IMR-90 (cell line): ENCODE measurements around the gene MALAT1. TPM values are rescaled to one million over a fixed set of nuclear protein-coding genes. Genes with fewer than 3 reads are reported as not detected.

ENCODE experiments used
- ATAC-seq: fragments of 200-7000 bp; cut with Tn5 transposase; 2 replicates; pipeline ENCODE4 v1.9.1; 2020; ENCODE audit warnings: low read depth, mild to moderate bottlenecking, moderate library complexity
- Bru-seq: library from RNA; stranded (reverse); fragments of 400-500 nt; gene quantifications from one replicate; lab custom pipeline; 2021; lab: Mats Ljungman, UMichigan
- BruChase-seq, 2 experiments: library from RNA; stranded (reverse); fragments of 400-500 nt; gene quantifications; one replicate each; lab custom pipeline; 2021; lab: Mats Ljungman, UMichigan
- BruUV-seq: library from RNA; stranded (reverse); fragments of 400-500 nt; replicated peaks from 2 replicates; lab custom pipeline; 2021; lab: Mats Ljungman, UMichigan
- CTCF ChIA-PET: fragments of 300-600 bp; formaldehyde crosslinking; extraction: SDS; loops from one replicate; lab custom pipeline; 2021; ENCODE audit warnings: antibody characterized with exemption; lab: Yijun Ruan, JAX
- POLR2A ChIA-PET: fragments of 300-600 bp; sonication (Branson Sonifier 250); formaldehyde crosslinking; loops from one replicate; lab custom pipeline; 2022; ENCODE audit warnings: antibody characterized with exemption; ENCODE audit not compliant: unreplicated experiment; lab: Charles Lee
- DNase-seq: peaks from one replicate; pipeline ENCODE4 v3.0.0; 2013
- H2AFZ ChIP-seq: replicated peaks from 2 replicates; pipeline ENCODE3; 2013; ENCODE audit warnings: low read length, mild to moderate bottlenecking; ENCODE audit not compliant: poor library complexity
- H2AK5ac ChIP-seq: 2 replicates; pipeline ENCODE4 v1.6.1; 2013; ENCODE audit warnings: low read depth, low read length, inconsistent platforms
- H2AK9ac ChIP-seq: replicated peaks from 2 replicates; pipeline ENCODE3; 2013; ENCODE audit warnings: mild to moderate bottlenecking, low read depth, low read length, moderate library complexity; ENCODE audit not compliant: poor library complexity
- H2BK120ac ChIP-seq: 2 replicates; pipeline ENCODE4 v1.6.1; 2013; ENCODE audit warnings: low read depth, low read length, inconsistent platforms
- H2BK15ac ChIP-seq: 3 replicates; pipeline ENCODE4 v1.6.1; 2013; ENCODE audit warnings: low read depth, low read length, inconsistent platforms
- H2BK20ac ChIP-seq: 2 replicates; pipeline ENCODE4 v1.6.1; 2013; ENCODE audit warnings: low read depth, mild to moderate bottlenecking, inconsistent platforms, low read length, moderate library complexity
- H2BK5ac ChIP-seq: 2 replicates; pipeline ENCODE4 v1.6.1; 2013; ENCODE audit warnings: mild to moderate bottlenecking, low read depth, low read length, inconsistent platforms; ENCODE audit not compliant: poor library complexity, severe bottlenecking
- H3K14ac ChIP-seq: replicated peaks from 2 replicates; pipeline ENCODE4 v1.6.1; 2013; ENCODE audit warnings: low read depth, low read length, inconsistent platforms
- H3K18ac ChIP-seq: 2 replicates; pipeline ENCODE4 v1.6.1; 2013; ENCODE audit warnings: low read depth, low read length, control low read depth
- H3K23ac ChIP-seq: 2 replicates; pipeline ENCODE4 v1.6.1; 2013; ENCODE audit warnings: low read depth, low read length, inconsistent platforms
- H3K27ac ChIP-seq: 2 replicates; pipeline ENCODE4 v1.5.1; 2013; ENCODE audit warnings: mild to moderate bottlenecking, control low read depth, low read length; ENCODE audit not compliant: insufficient read depth
- H3K27me3 ChIP-seq: 2 replicates; pipeline ENCODE4 v1.6.1; 2013; ENCODE audit warnings: low read length; ENCODE audit not compliant: control insufficient read depth, insufficient read depth
- H3K36me3 ChIP-seq: 2 replicates; pipeline ENCODE4 v1.6.1; 2013; ENCODE audit warnings: low read length, mixed read lengths; ENCODE audit not compliant: control insufficient read depth, insufficient read depth
- H3K4ac ChIP-seq: 2 replicates; pipeline ENCODE4 v1.6.1; 2013; ENCODE audit warnings: low read depth, low read length, inconsistent platforms
- H3K4me1 ChIP-seq: 2 replicates; pipeline ENCODE4 v1.6.1; 2013; ENCODE audit warnings: low read length, mixed read lengths; ENCODE audit not compliant: control insufficient read depth, insufficient read depth
- H3K4me2 ChIP-seq: 2 replicates; pipeline ENCODE4 v1.6.1; 2013; ENCODE audit warnings: low read depth, mild to moderate bottlenecking, control low read depth, low read length, moderate library complexity
- H3K4me3 ChIP-seq: 2 replicates; pipeline ENCODE4 v1.5.1; 2013; ENCODE audit warnings: low read depth, mild to moderate bottlenecking, control low read depth, low read length, moderate library complexity; ENCODE audit not compliant: insufficient read depth
- H3K56ac ChIP-seq: 2 replicates; pipeline ENCODE4 v1.6.1; 2013; ENCODE audit warnings: low read length, inconsistent platforms; ENCODE audit not compliant: insufficient read depth; ENCODE audit errors: extremely low read depth
- H3K79me1 ChIP-seq, 2 experiments: 2 replicates each; pipeline ENCODE4 v1.6.1; 2013; ENCODE audit warnings: low read length in 2 of 2, inconsistent platforms in 1 of 2, low read depth in 1 of 2
- H3K9ac ChIP-seq: 2 replicates; pipeline ENCODE4 v1.6.1; 2013; ENCODE audit warnings: low read depth, low read length, control low read depth
- H3K9me1 ChIP-seq: 2 replicates; pipeline ENCODE4 v1.6.1; 2013; ENCODE audit warnings: low read length, inconsistent platforms; ENCODE audit not compliant: insufficient read depth
- H3K9me3 ChIP-seq: 2 replicates; pipeline ENCODE4 v1.6.1; 2013; ENCODE audit warnings: low read length; ENCODE audit not compliant: control insufficient read depth, insufficient read depth
- H4K20me1 ChIP-seq: 2 replicates; pipeline ENCODE4 v1.6.1; 2013; ENCODE audit warnings: low read length, inconsistent platforms; ENCODE audit not compliant: insufficient read depth
- H4K5ac ChIP-seq: 2 replicates; pipeline ENCODE4 v1.6.1; 2013; ENCODE audit warnings: mild to moderate bottlenecking, low read depth, low read length, control low read depth
- H4K8ac ChIP-seq, 2 experiments: 2 replicates each; pipeline ENCODE4 v1.6.1; 2013; ENCODE audit warnings: low read depth in 2 of 2, low read length in 2 of 2, control low read depth in 1 of 2, inconsistent platforms in 1 of 2
- H4K91ac ChIP-seq: 2 replicates; pipeline ENCODE4 v1.6.1; 2013; ENCODE audit warnings: low read depth, low read length, inconsistent platforms; ENCODE audit not compliant: insufficient read depth
- BHLHE40 ChIP-seq: fragments of 150-350 bp; IDR thresholded peaks from 2 replicates; pipeline ENCODE4 v1.6.1; 2016; ENCODE audit warnings: mild to moderate bottlenecking, low read depth, low read length
- FOS ChIP-seq: fragments of 150-350 bp; IDR thresholded peaks from 2 replicates; pipeline ENCODE4 v1.6.1; 2016; ENCODE audit warnings: low read depth, low read length
- MAFK ChIP-seq: IDR thresholded peaks from 2 replicates; pipeline ENCODE4 v1.6.1; 2012; ENCODE audit warnings: low read depth, low read length, improper control_type of control experiment
- MXI1 ChIP-seq: IDR thresholded peaks from 2 replicates; pipeline ENCODE4 v1.6.1; 2012; ENCODE audit warnings: low read depth, mild to moderate bottlenecking, low read length, moderate library complexity, borderline replicate concordance
- NFE2L2 ChIP-seq: fragments of 150-350 bp; IDR thresholded peaks from 2 replicates; pipeline ENCODE4 v1.6.1; 2016; ENCODE audit warnings: low read depth, mild to moderate bottlenecking, low read length
- POLR2A ChIP-seq: IDR thresholded peaks from 2 replicates; pipeline ENCODE4 v1.6.1; 2012; ENCODE audit warnings: mild to moderate bottlenecking, low read depth, low read length
- SMC3 ChIP-seq: fragments of 150-350 bp; IDR thresholded peaks from 2 replicates; pipeline ENCODE4 v1.6.1; 2016; ENCODE audit warnings: low read depth, mild to moderate bottlenecking, antibody characterized with exemption, low read length, moderate library complexity
- WGBS, 2 experiments: methylation state at CpG; one replicate each; pipeline versions ENCODE4 v1.1.5 to v1.1.7; 2013; ENCODE audit warnings: missing lambda C conversion rate in 2 of 2; ENCODE audit not compliant: insufficient read length in 1 of 2; ENCODE audit errors: extremely low coverage in 2 of 2; 5-methylcytosine and 5-hydroxymethylcytosine counted together
- dilution Hi-C: fragments of 300-500 bp; cut with HindIII; formaldehyde crosslinking; loops from one replicate; pipeline ENCODE4 v1.14.3; 2018; ENCODE audit warnings: low sequenced_read_pairs; ENCODE audit not compliant: unreplicated experiment
- in situ Hi-C: fragments of 300-500 bp; cut with MboI; formaldehyde crosslinking; loops from 3 replicates; pipeline ENCODE4 v1.14.3; 2019; ENCODE audit warnings: low sequenced_read_pairs, inconsistent platforms, mixed read lengths
- intact Hi-C: fragments of 100-400 bp; cut with micrococcal nuclease; formaldehyde crosslinking; loops from 2 replicates; pipeline ENCODE4 v1.10.0; 2022
- long read RNA-seq: library from polyadenylated mRNA; unstranded; transcript quantifications from one replicate; pipeline ENCODE4 v2.0.0, GENCODE V29; 2021; ENCODE audit not compliant: unreplicated experiment
- polyA plus RNA-seq, 3 experiments: library from polyadenylated mRNA; depleted of rRNA; stranded (reverse); fragments of >200 nt; gene quantifications; 2 replicates each; pipeline ENCODE4 v1.2.3, GENCODE V29; 2012; ENCODE audit warnings: low replicate concordance in 1 of 3
- total RNA-seq: library from RNA; depleted of rRNA; stranded (reverse); fragments of >200 nt; gene quantifications from 2 replicates; pipeline ENCODE4 v1.2.3, GENCODE V29; 2012; rRNA removed

Gene MALAT1
- total RNA-seq (3,569 and 5,244 TPM in 2 replicates), polyA plus RNA-seq (2012; rRNA removed) (430 and 636 TPM in 2 replicates), Bru-seq, nascent RNA (percentile 100 among the genes with signal in this experiment), BruChase-seq, experiment 1, labeled RNA remaining after a 6-hour chase (percentile 100 among the genes with signal in this experiment), BruChase-seq, experiment 2, labeled RNA remaining after a 2-hour chase (percentile 100 among the genes with signal in this experiment)
- 4.7 and 16.7 TPM in 2 replicates for polyA plus RNA-seq (2012; cell fraction: cytosol; rRNA removed)
- 481 and 5,232 TPM in 2 replicates for polyA plus RNA-seq (2012; cell fraction: nucleus; rRNA removed; ENCODE audit: low replicate concordance)
- long read RNA-seq, full-length matches to known transcripts, result 3,454 of 3,457 reads
- long read RNA-seq, partial matches to known transcripts, result 0 of 3,457 reads
- long read RNA-seq, other reads (novel, unspliced or antisense), result 3 of 3,457 reads

DNA sequence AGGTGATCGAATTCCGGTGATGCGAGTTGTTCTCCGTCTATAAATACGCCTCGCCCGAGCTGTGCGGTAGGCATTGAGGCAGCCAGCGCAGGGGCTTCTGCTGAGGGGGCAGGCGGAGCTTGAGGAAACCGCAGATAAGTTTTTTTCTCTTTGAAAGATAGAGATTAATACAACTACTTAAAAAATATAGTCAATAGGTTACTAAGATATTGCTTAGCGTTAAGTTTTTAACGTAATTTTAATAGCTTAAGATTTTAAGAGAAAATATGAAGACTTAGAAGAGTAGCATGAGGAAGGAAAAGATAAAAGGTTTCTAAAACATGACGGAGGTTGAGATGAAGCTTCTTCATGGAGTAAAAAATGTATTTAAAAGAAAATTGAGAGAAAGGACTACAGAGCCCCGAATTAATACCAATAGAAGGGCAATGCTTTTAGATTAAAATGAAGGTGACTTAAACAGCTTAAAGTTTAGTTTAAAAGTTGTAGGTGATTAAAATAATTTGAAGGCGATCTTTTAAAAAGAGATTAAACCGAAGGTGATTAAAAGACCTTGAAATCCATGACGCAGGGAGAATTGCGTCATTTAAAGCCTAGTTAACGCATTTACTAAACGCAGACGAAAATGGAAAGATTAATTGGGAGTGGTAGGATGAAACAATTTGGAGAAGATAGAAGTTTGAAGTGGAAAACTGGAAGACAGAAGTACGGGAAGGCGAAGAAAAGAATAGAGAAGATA lies at the start of gene MALAT1:
MALAT1 (plus strand) TSS at position 69 of the 736 bp plus-strand sequence.
- Histone ChIP-seq H3K4me1 (peaks cover 5% of the 10 kb centered on the region), H4K5ac (peak within 1 kb of the TSS; percentile 100), H3K4ac (peak within 1 kb of the TSS; percentile 100), H3K18ac (peak within 1 kb of the TSS; percentile 99), H3K9me1 (no peaks in the 10 kb centered on the region), H3K27ac (peak within 1 kb of the TSS; percentile 99), H3K4me3 (peak within 1 kb of the TSS; percentile 72), H3K9me3 (no peaks in the 10 kb centered on the region), H2BK20ac (peak within 1 kb of the TSS; percentile 92), H3K14ac (peak within 1 kb of the TSS; percentile 100), H3K56ac (peak within 1 kb of the TSS; percentile 100), H2AK5ac (peak within 1 kb of the TSS; percentile 98), H3K27me3 (no peaks in the 10 kb centered on the region), H3K23ac (peak within 1 kb of the TSS; percentile 100), H2AFZ (peak within 1 kb of the TSS; percentile 66), H3K36me3 (peaks cover 23% of the 10 kb centered on the region), H3K79me1 (peaks cover 0 to 14% of the 10 kb centered on the region in 2 experiments; a peak in 3 of 4 replicates), H3K4me2 (peak within 1 kb of the TSS; percentile 97), H2BK120ac (peak within 1 kb of the TSS; percentile 96), H2BK5ac (peak within 1 kb of the TSS; percentile 96), H2AK9ac (peak within 1 kb of the TSS; percentile 100), H3K9ac (peak within 1 kb of the TSS; percentile 99), H4K91ac (peak within 1 kb of the TSS; percentile 100), H2BK15ac (peak within 1 kb of the TSS; percentile 71; the same call in 2 of the 3 replicates), H4K8ac (peak within 1 kb of the TSS; percentile 92 to 96), H4K20me1 (peaks cover 46% of the 10 kb centered on the region)
- intact Hi-C loops (loop anchor here (2.0 kb wide), 2 partner anchors 50 to 78 kb away; no protein-coding TSS in a partner anchor), dilution Hi-C loops (no loop called here), in situ Hi-C loops (no loop called here)
- BruUV-seq, result no TSS peak
- ChIA-PET CTCF (interaction anchor here (1.2 to 2.6 kb wide), 4 partner anchors 10 to 79 kb away, joined by 5 to 12 read pairs (median 7); no protein-coding TSS in a partner anchor), POLR2A (interaction anchor here (0.5 to 14.2 kb wide), 39 partner anchors 9 to 1339 kb away, joined by 3 to 494 read pairs (median 6); partner anchors contain the start of genes DPF2, FAM89B, FRMD8 and NEAT1)
- ATAC-seq, result peak; percentile 14
- TF ChIP-seq FOS (peak; percentile 47), NFE2L2 (peak; percentile 64; the same call in 1 of the 2 replicates), MAFK (no peak), BHLHE40 (peak; percentile 69; the same call in 1 of the 2 replicates), SMC3 (peak; percentile 52), POLR2A (no peak), MXI1 (no peak)
- peak; percentile 94 for DNase-seq
- 0 to 86% methylated on average over 2 of the region's 24 CpGs for WGBS, 2 experiments
